GM12878 (cell line): ENCODE results near the gene RASL12. TPM values are rescaled to one million over a fixed set of nuclear protein-coding genes. Genes with fewer than 3 reads are reported as not detected.

ENCODE experiments used
- ATAC-seq: fragments of 200-7000 bp; cut with Tn5 transposase; 3 replicates; pipeline ENCODE4 v1.9.1; 2020; ENCODE audit warnings: mild to moderate bottlenecking, moderate library complexity
- BruUV-seq: library from RNA; stranded (reverse); fragments of 400-500 nt; replicated peaks from 2 replicates; lab custom pipeline; 2021; lab: Mats Ljungman, UMichigan
- CTCF ChIA-PET: fragments of 300-600 bp; sonication (Branson Sonifier 250); formaldehyde crosslinking; extraction: SDS; loops from one replicate; lab custom pipeline; 2021; ENCODE audit warnings: inconsistent platforms; lab: Yijun Ruan, JAX
- POLR2A ChIA-PET: fragments of 350-600 bp; formaldehyde crosslinking; extraction: SDS; loops from one replicate; lab custom pipeline; 2021; ENCODE audit warnings: inconsistent platforms; lab: Charles Lee
- RAD21 ChIA-PET: fragments of 300-600 bp; sonication (Branson Sonifier 250); formaldehyde crosslinking; loops from one replicate; lab custom pipeline; 2023; ENCODE audit warnings: antibody characterized with exemption; ENCODE audit not compliant: unreplicated experiment; lab: Charles Lee
- SMC1A ChIA-PET: fragments of 300-600 bp; sonication (Branson Sonifier 250); formaldehyde crosslinking; loops from one replicate; lab custom pipeline; 2023; ENCODE audit not compliant: unreplicated experiment, uncharacterized antibody; lab: Charles Lee
- DNase-seq: peaks from one replicate; pipeline ENCODE4 v3.0.0-alpha.2; 2011; ENCODE audit warnings: low read depth, low spot score
- FAIRE-seq: peaks from 3 replicates; lab custom pipeline; 2011; peaks lifted over from hg19 to GRCh38; lab: Jason Lieb, UNC
- H2AFZ ChIP-seq: 2 replicates; pipeline ENCODE4 v1.6.0; 2011; ENCODE audit warnings: low read depth, low read length, control low read depth; ENCODE audit not compliant: control insufficient read depth
- H3K27ac ChIP-seq: 2 replicates; pipeline ENCODE4 v1.5.1; 2011; ENCODE audit warnings: control low read depth; ENCODE audit not compliant: control insufficient read depth, insufficient read depth
- H3K27me3 ChIP-seq, 2 experiments: replicated peaks in 1 of 2; 2 replicates each; pipeline versions ENCODE4 v1.6.0 to v1.6.1; 2011; ENCODE audit warnings: low read length in 1 of 2; ENCODE audit not compliant: control insufficient read depth in 2 of 2, insufficient read depth in 2 of 2
- H3K36me3 ChIP-seq, 2 experiments: 2 replicates each; pipeline ENCODE4 v1.5.1; 2011; ENCODE audit warnings: low read length in 1 of 2; ENCODE audit not compliant: control insufficient read depth in 2 of 2, insufficient read depth in 2 of 2
- H3K4me1 ChIP-seq: 2 replicates; pipeline ENCODE4 v1.6.1; 2011; ENCODE audit warnings: mild to moderate bottlenecking, low read length, moderate library complexity, mixed read lengths; ENCODE audit not compliant: control insufficient read depth, insufficient read depth
- H3K4me2 ChIP-seq: 2 replicates; pipeline ENCODE4 v1.6.0; 2011; ENCODE audit warnings: control low read depth; ENCODE audit not compliant: control insufficient read depth, insufficient read depth
- H3K4me3 ChIP-seq: fragments of 200-600 bp; sonication (generic); 2 replicates; pipeline ENCODE4 v1.5.1; 2016
- H3K79me2 ChIP-seq: 2 replicates; pipeline ENCODE4 v1.6.0; 2011; ENCODE audit warnings: low read length; ENCODE audit not compliant: control insufficient read depth, insufficient read depth
- H3K9ac ChIP-seq: 2 replicates; pipeline ENCODE4 v1.8.0; 2011; ENCODE audit warnings: low read length, control low read depth, mixed read lengths; ENCODE audit not compliant: control insufficient read depth, insufficient read depth
- H3K9me3 ChIP-seq: replicated peaks from 3 replicates; pipeline ENCODE4 v1.5.1; 2011; ENCODE audit warnings: mild to moderate bottlenecking, low read length; ENCODE audit not compliant: control insufficient read depth, insufficient read depth
- H4K20me1 ChIP-seq: 2 replicates; pipeline ENCODE4 v1.6.0; 2011; ENCODE audit not compliant: control insufficient read depth, insufficient read depth
- CTCF ChIP-seq, 3 experiments: IDR thresholded peaks in 2 of 3; conservative IDR thresholded peaks in 1 of 3; 2 replicates each; pipeline ENCODE4 v1.5.1; 2011; ENCODE audit warnings: low read depth in 3 of 3, low read length in 3 of 3, mild to moderate bottlenecking in 3 of 3, control low read depth in 2 of 3, moderate library complexity in 2 of 3, inconsistent platforms in 1 of 3, mixed read lengths in 1 of 3; ENCODE audit not compliant: control insufficient read depth in 2 of 3, insufficient read depth in 1 of 3; ENCODE audit errors: extremely low read depth in 1 of 3
- EZH2 ChIP-seq: IDR thresholded peaks from 2 replicates; pipeline ENCODE4 v1.6.1; 2012; ENCODE audit warnings: low read depth, mild to moderate bottlenecking, control low read depth, inconsistent platforms, low read length, borderline replicate concordance; ENCODE audit not compliant: control insufficient read depth
- MEF2B ChIP-seq: fragments of 450-650 bp; IDR thresholded peaks from 2 replicates; pipeline ENCODE4 v1.6.1; 2018; ENCODE audit warnings: mild to moderate bottlenecking, moderate library complexity; ENCODE audit not compliant: partially characterized antibody, poor library complexity, severe bottlenecking
- NFYB ChIP-seq: IDR thresholded peaks from 2 replicates; pipeline ENCODE4 v1.6.1; 2011; ENCODE audit warnings: low read depth, mild to moderate bottlenecking, low read length, improper control_type of control experiment, moderate library complexity; ENCODE audit not compliant: insufficient read depth
- RFX5 ChIP-seq: IDR thresholded peaks from 2 replicates; pipeline ENCODE4 v1.6.1; 2011; ENCODE audit warnings: low read depth, low read length, improper control_type of control experiment
- WGBS: methylation state at CpG from one replicate; pipeline ENCODE4 v1.1.6; 2016; ENCODE audit warnings: low lambda C conversion rate; ENCODE audit not compliant: insufficient replicate concordance, insufficient coverage; ENCODE audit errors: missing lambda C conversion rate; 5-methylcytosine and 5-hydroxymethylcytosine counted together
- in situ Hi-C: fragments of 300-500 bp; cut with MboI; formaldehyde crosslinking; loops from 9 replicates; pipeline ENCODE4 v1.14.3; 2018; ENCODE audit warnings: mixed read lengths
- intact Hi-C: fragments of 100-400 bp; cut with micrococcal nuclease; formaldehyde crosslinking; loops from one replicate; pipeline ENCODE4 v1.14.2; 2022; ENCODE audit not compliant: unreplicated experiment
- polyA plus RNA-seq, 11 experiments: library from polyadenylated mRNA; depleted of rRNA in 4 of 11; unstranded in 6 of 11; stranded (reverse) in 5 of 11; fragments of >200 nt; fragmentation: Nextera tagmentation in 4 of 11; fragmentation: Illumina TruSeq in 1 of 11; extraction: Ambion mirVana in 4 of 11; extraction: Trizol in 1 of 11; gene quantifications; 1 replicate in 1 of 11; 2 replicates in 10 of 11; pipeline versions ENCODE4 v1.2.1 to v1.2.3, GENCODE V29; 2011 to 2016; ENCODE audit warnings: inconsistent platforms in 2 of 11, missing spikeins in 2 of 11, low read depth in 1 of 11
- total RNA-seq, 4 experiments: library from RNA; depleted of rRNA in 3 of 4; stranded (reverse); fragments of >200 nt in 3 of 4; fragmentation: Illumina TruSeq in 1 of 4; extraction: Trizol in 1 of 4; gene quantifications; 2 replicates each; pipeline versions ENCODE4 v1.2.1 to v1.2.3, GENCODE V29; 2013 to 2021

RASL12 gene
- total and polyA plus RNA-seq, 10 of the 15 experiments (the other 5 are each of a cell fraction or from before 2014, with no cell fraction given): 0.06 to 0.10 TPM; not detected in 8

DNA sequence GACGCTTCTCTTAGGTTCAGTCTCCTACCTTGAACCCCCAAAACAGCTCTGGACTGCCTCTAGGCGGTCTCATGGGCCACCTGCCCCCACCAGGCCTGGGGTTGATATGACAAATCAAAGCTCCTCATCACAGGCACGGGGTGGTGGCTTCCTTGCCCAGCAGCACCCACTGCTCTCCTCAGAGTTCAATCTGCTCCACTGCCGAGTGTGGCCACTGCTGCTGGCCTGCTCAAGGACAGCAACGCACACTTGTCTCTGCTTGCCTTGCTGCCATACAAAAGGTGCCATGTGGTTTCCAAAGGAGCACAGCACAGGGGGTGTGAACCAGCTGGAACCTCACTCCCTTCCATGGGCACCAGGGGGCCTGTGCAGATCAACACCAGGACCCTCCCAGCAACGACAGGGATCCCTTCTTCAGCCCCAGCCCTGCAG is 18.9 kb upstream of the RASL12 start:
- no peak for DNase-seq
- Histone ChIP-seq H3K9me3 (no peaks in the 10 kb centered on the region), H3K9ac (no peak overlapping the region), H3K27me3 (peaks cover 0 to 6% of the 10 kb centered on the region in 2 experiments; a peak in 1 of 4 replicates), H3K36me3 (no peaks in the 10 kb centered on the region), H4K20me1 (no peaks in the 10 kb centered on the region), H3K4me2 (no peak overlapping the region), H3K27ac (no peak overlapping the region), H3K79me2 (no peaks in the 10 kb centered on the region), H2AFZ (no peak overlapping the region), H3K4me3 (no peak overlapping the region), H3K4me1 (no peaks in the 10 kb centered on the region)
- ChIA-PET RAD21 (interaction anchor here (0.7 to 1.6 kb wide), 3 partner anchors 24 to 355 kb away, joined by 3 to 4 read pairs (median 3); no protein-coding TSS in a partner anchor), CTCF (interaction anchor here (0.8 to 2.6 kb wide), 9 partner anchors 15 to 356 kb away, joined by 3 to 8 read pairs (median 4); no protein-coding TSS in a partner anchor), POLR2A (no interaction called here), SMC1A (interaction anchor here (1.1 to 1.8 kb wide), 2 partner anchors 31 to 33 kb away, joined by 4 to 7 read pairs; no protein-coding TSS in a partner anchor)
- FAIRE-seq: no peak
- WGBS: 17% methylated on average over 6 of the region's 6 CpGs
- TF ChIP-seq EZH2 (no peak), CTCF (IDR thresholded peaks at IDR 0.05 in 2 of 3, conservative IDR thresholded peaks at IDR 0.05 in 1 of 3; ENCODE audit: control insufficient read depth in 2 of 3, extremely low read depth in 1 of 3, insufficient read depth in 1 of 3, low read depth in 3 of 3, low read length in 3 of 3) (peak in 1 of 3 experiments; percentile 26; a peak in 2 of 6 replicates), MEF2B (no peak), RFX5 (no peak), NFYB (no peak)
- BruUV-seq: no TSS peak
- in situ Hi-C loops: no loop called here
- ATAC-seq: peak; percentile 64
- intact Hi-C loops: loop anchor here (10.0 kb wide), 1 partner anchor 352 kb away; no protein-coding TSS in a partner anchor
